Measurements from ENCODE around the gene RIC8B. TPM values are rescaled to one million over a fixed set of nuclear protein-coding genes. Genes with fewer than 3 reads are reported as not detected.

RIC8B gene
- polyA plus RNA-seq, 3 donors: 2.7 to 3.8 (median 2.7) TPM

GRCh38 chr12:106733660-106734059 is 40.8 kb upstream of the RIC8B start:
- H3K36me3 Mint-ChIP-seq: no peaks in the 10 kb centered on the region
- H3K9me3 ChIP-seq (replicated peaks in 1 of 2; ENCODE audit: control insufficient read depth in 1 of 2, insufficient read depth in 1 of 2, low read length in 2 of 2): no peaks in the 10 kb centered on the region
- H3K4me1 ChIP-seq (ENCODE audit: control insufficient read depth in 1 of 2, insufficient read depth in 2 of 2, low read length in 2 of 2): no peaks in the 10 kb centered on the region
- no peak overlapping the region for H3K4me3 Mint-ChIP-seq
- H3K27me3 Mint-ChIP-seq (ENCODE audit: low read depth in 3 of 3): peaks cover 11 to 50% (median 12%) of the 10 kb centered on the region in 3 donors
- H3K36me3 ChIP-seq (replicated peaks in 1 of 2; ENCODE audit: control insufficient read depth in 1 of 2, insufficient read depth in 2 of 2, low read length in 2 of 2): no peaks in the 10 kb centered on the region
- peaks cover 11 to 18% of the 10 kb centered on the region in 2 donors for H3K27me3 ChIP-seq (ENCODE audit: control insufficient read depth in 2 of 2, insufficient read depth in 2 of 2, low read length in 2 of 2)
- no peak overlapping the region for H3K27ac ChIP-seq (ENCODE audit: low read depth in 1 of 2, low read length in 2 of 2)
- peaks cover 0 to 3% (median 0%) of the 10 kb centered on the region in 7 donors for H3K9me3 Mint-ChIP-seq
- H3K4me1 Mint-ChIP-seq: no peaks in the 10 kb centered on the region
- H3K79me2 ChIP-seq (ENCODE audit: insufficient read depth, low read length): no peaks in the 10 kb centered on the region
- intact Hi-C loops (cut with micrococcal nuclease): no loop called here
- no peak overlapping the region for H3K9ac ChIP-seq (ENCODE audit: insufficient read depth, low read length, poor library complexity, severe bottlenecking)
- no peak overlapping the region for H3K4me2 ChIP-seq (replicated peaks; ENCODE audit: extremely low read depth, low read length, poor library complexity, severe bottlenecking)
- no peak for TF ChIP-seq CTCF (IDR thresholded peaks at IDR 0.05)
- 100% methylated on average over 1 of the region's 4 CpGs for WGBS (ENCODE audit: insufficient coverage)
- no peak overlapping the region for H2AFZ ChIP-seq (ENCODE audit: insufficient read depth, low read depth, low read length, poor library complexity, severe bottlenecking)
- DNase-seq: no peak
- no peaks in the 10 kb centered on the region for H4K20me1 ChIP-seq (ENCODE audit: insufficient read depth, low read length)
- peak overlapping the region in 1 of 7 donors; percentile 6 for H3K27ac Mint-ChIP-seq
- H3K4me3 ChIP-seq (replicated peaks in 1 of 3; ENCODE audit: low read depth in 2 of 3, low read length in 3 of 3): no peak overlapping the region

DNA sequence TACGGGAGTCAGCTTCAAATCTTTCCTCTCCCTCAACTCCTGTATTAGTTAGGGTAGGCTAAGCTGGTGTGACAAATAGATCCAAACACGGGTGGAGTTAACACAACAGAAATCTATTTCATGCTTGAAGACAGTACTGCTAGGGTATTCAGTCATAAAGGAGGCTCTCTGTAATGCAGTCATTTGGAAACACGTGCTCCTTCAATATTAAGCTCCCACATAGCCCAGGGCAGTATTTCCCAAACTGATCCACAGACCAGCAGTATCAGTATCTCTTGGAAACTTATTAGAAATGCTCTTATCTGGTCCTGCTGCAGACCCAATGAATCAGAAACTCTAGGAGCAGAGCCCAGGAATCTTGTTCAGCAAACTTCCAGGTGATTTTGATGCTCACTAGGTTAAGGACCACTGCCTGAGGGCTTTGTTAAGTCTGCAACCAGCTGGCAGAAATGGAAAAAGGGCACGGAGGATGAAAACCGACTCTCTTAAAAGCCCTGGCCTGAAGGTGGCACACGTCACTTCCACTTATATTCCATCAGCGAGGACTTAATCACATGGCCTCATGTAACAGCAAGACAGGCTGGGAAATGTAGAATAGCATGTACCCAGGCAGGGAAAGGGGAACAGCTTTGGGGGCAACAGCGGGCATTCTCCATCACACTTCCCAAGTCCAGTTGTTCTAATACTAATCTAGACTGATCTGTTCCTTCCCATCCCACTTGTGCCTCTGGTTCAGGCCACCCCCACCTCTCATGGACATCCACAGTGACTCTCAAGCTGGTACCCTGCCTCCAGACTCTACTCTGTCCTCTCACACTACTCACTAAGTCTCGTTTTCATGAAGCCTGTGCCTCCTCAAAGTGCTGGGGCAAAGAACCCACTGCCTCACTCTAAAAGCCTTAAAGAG is 38.2 kb upstream of the RIC8B start:
- peaks cover 8 to 12% of the 10 kb centered on the region in 2 donors for H3K4me1 ChIP-seq (ENCODE audit: control insufficient read depth in 1 of 2, insufficient read depth in 2 of 2, low read length in 2 of 2)
- Mint-ChIP-seq H3K9me3 (peaks cover 0 to 3% (median 0%) of the 10 kb centered on the region in 7 donors), H3K4me3 (no peak overlapping the region), H3K27me3 (ENCODE audit: low read depth in 3 of 3) (peaks cover 9 to 49% (median 14%) of the 10 kb centered on the region in 3 donors), H3K27ac (peak overlapping the region in 1 of 7 donors; percentile 1), H3K36me3 (no peaks in the 10 kb centered on the region), H3K4me1 (peaks cover 8% of the 10 kb centered on the region)
- no peaks in the 10 kb centered on the region for H3K79me2 ChIP-seq (ENCODE audit: insufficient read depth, low read length)
- peaks cover 6 to 9% of the 10 kb centered on the region in 2 donors for H3K27me3 ChIP-seq (ENCODE audit: control insufficient read depth in 2 of 2, insufficient read depth in 2 of 2, low read length in 2 of 2)
- H3K9ac ChIP-seq (ENCODE audit: insufficient read depth, low read length, poor library complexity, severe bottlenecking): no peak overlapping the region
- H3K36me3 ChIP-seq (replicated peaks in 1 of 2; ENCODE audit: control insufficient read depth in 1 of 2, insufficient read depth in 2 of 2, low read length in 2 of 2): no peaks in the 10 kb centered on the region
- no peaks in the 10 kb centered on the region for H3K9me3 ChIP-seq (replicated peaks in 1 of 2; ENCODE audit: control insufficient read depth in 1 of 2, insufficient read depth in 1 of 2, low read length in 2 of 2)
- no peak for TF ChIP-seq CTCF (IDR thresholded peaks at IDR 0.05)
- no peaks in the 10 kb centered on the region for H4K20me1 ChIP-seq (ENCODE audit: insufficient read depth, low read length)
- intact Hi-C loops (cut with micrococcal nuclease): no loop called here
- no peak for DNase-seq
- H2AFZ ChIP-seq (ENCODE audit: insufficient read depth, low read depth, low read length, poor library complexity, severe bottlenecking): no peak overlapping the region
- 72% methylated on average over 5 of the region's 9 CpGs for WGBS (ENCODE audit: insufficient coverage)
- H3K4me3 ChIP-seq (replicated peaks in 1 of 3; ENCODE audit: low read depth in 2 of 3, low read length in 3 of 3): no peak overlapping the region
- no peak overlapping the region for H3K4me2 ChIP-seq (replicated peaks; ENCODE audit: extremely low read depth, low read length, poor library complexity, severe bottlenecking)
- H3K27ac ChIP-seq (ENCODE audit: low read depth in 1 of 2, low read length in 2 of 2): no peak overlapping the region

Data from CD14-positive monocyte (primary cell).